HAP-1 (cell line): ENCODE data around the gene KRTAP2-3.
"Not testable (repeated sequence)": the region's sequence is repeated elsewhere in the genome, so short reads cannot be mapped to it uniquely, and the experiment has no call there.

Experiments
- DNase-seq, 2 experiments: peaks; one replicate each; pipeline ENCODE4 v3.0.0-alpha.2; 2016 to 2020; ENCODE audit warnings: low spot score in 2 of 2
- H3K27me3 ChIP-seq: fragments of 250-450 bp; sonication (Bioruptor Pico); 2 replicates; pipeline ENCODE4 v1.5.1; 2020; ENCODE audit warnings: low read depth, mild to moderate bottlenecking, moderate library complexity
- H3K36me3 ChIP-seq: fragments of 250-450 bp; sonication (Bioruptor Pico); replicated peaks from 2 replicates; pipeline ENCODE4 v1.5.1; 2020; ENCODE audit warnings: mild to moderate bottlenecking
- H3K4me1 ChIP-seq: fragments of 250-450 bp; sonication (Bioruptor Pico); 2 replicates; pipeline ENCODE4 v1.5.1; 2020; ENCODE audit warnings: mild to moderate bottlenecking
- H3K4me3 ChIP-seq: fragments of 250-450 bp; sonication (Bioruptor Pico); 2 replicates; pipeline ENCODE4 v1.5.1; 2020; ENCODE audit warnings: mild to moderate bottlenecking, moderate library complexity
- H3K9me3 ChIP-seq: fragments of 250-450 bp; sonication (Bioruptor Pico); 2 replicates; pipeline ENCODE4 v1.5.1; 2020; ENCODE audit warnings: mild to moderate bottlenecking, moderate library complexity
- in situ Hi-C: fragments of 300-500 bp; cut with MboI; formaldehyde crosslinking; loops from 3 replicates; pipeline ENCODE4 v1.14.3; 2020; ENCODE audit warnings: low sequenced_read_pairs, inconsistent platforms, mixed read lengths

KRTAP2-3 gene

DNA sequence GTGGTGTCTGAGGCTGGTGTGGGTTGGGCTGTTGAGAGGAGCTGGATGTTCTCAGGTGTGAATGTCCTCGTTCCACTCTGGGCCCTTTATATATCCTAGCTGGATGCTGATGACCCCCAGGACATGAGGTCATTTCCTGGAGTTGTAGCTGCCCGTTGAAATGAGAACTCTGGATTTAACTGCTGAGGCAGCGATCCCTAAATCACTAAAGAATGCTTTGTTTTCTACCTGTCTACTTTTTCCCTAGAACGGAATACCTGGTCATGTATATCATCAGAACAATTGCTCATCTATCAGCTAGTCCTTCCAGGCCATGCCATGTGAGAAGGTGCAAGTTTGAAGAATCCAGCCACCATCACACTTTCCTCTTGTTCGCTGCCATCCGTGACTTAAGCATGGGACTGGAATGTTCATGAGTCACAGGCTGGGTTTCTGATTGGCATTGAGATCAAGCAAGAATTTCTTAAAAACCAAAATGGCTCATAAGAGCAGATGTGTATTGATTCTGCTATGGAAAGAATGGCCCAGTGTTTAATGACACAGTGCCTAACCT lies at the start of gene KRTAP2-3:
Gene KRTAP2-3, minus strand, starts transcription at position 63 of the 553 bp plus-strand sequence. CDS start 64 bp downstream, outside the sequence.
- H3K9me3 ChIP-seq, result no peaks in the 10 kb centered on the region
- in situ Hi-C loops, result no loop called here
- no peak within 1 kb of the TSS for H3K4me3 ChIP-seq
- H3K4me1 ChIP-seq, result no peaks in the 10 kb centered on the region
- 0 out of 2 replicates have a peak, but pooled peaks cover 3% of the 10 kb centered on the region for H3K27me3 ChIP-seq
- no peak for DNase-seq
- no peaks in the 10 kb centered on the region for H3K36me3 ChIP-seq

GRCh38 chr17:41108728-41109386 lies 48.9 kb upstream of the KRTAP2-3 start:
- H3K4me3 ChIP-seq, H3K27me3 ChIP-seq, H3K4me1 ChIP-seq, in situ Hi-C loops, H3K9me3 ChIP-seq, H3K36me3 ChIP-seq, DNase-seq: not testable (repeated sequence)

DNA sequence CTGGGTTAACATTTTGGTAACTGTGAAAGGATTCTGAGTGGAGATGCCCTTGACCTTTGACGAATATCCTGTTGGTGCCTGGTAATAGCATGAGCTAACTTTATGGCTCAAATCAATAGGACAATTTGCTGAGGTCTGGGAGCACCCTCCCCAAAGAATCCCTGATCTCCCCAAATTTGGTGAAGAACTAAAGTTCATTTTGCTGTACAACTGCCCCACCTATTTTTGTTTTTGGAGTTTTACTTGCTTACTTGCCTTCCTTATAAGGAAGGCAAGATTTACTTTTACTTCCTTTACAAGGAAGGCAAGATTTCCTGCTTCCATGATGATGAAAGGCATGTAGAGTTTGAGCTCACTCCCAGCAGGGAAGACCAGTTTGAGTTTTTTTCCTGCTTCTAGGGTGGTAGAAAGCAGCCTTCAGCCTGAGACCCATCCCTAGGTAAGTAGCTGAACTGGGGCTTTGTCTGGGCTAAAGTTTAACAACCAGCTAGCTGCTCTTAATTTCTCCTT lies 48.1 kb upstream of the KRTAP2-3 start:
- Histone ChIP-seq H3K4me1 (no peaks in the 10 kb centered on the region), H3K4me3 (no peak overlapping the region), H3K9me3 (no peaks in the 10 kb centered on the region; the same call in 1 of the 2 replicates), H3K36me3 (no peaks in the 10 kb centered on the region), H3K27me3 (no peaks in the 10 kb centered on the region)
- in situ Hi-C loops, result no loop called here
- DNase-seq, result no peak

- H3K27me3 ChIP-seq, DNase-seq, H3K4me1 ChIP-seq, H3K4me3 ChIP-seq, H3K9me3 ChIP-seq, in situ Hi-C loops, H3K36me3 ChIP-seq: not testable (repeated sequence)
Measured at GRCh38 chr17:41105347-41105746, 45.4 kb upstream of the KRTAP2-3 start, which contains the start of gene KRTAP4-9. Gene KRTAP4-9, plus strand, starts transcription at chr17:41105389. Its CDS starts 0 bp downstream, at chr17:41105389.

- H3K27me3 ChIP-seq, H3K36me3 ChIP-seq, H3K4me3 ChIP-seq, DNase-seq, H3K4me1 ChIP-seq, in situ Hi-C loops, H3K9me3 ChIP-seq: not testable (repeated sequence)
Measured at GRCh38 chr17:41104386-41105038, 44.6 kb upstream of the KRTAP2-3 start.

- no peaks in the 10 kb centered on the region for H3K27me3 ChIP-seq
- in situ Hi-C loops, result no loop called here
- H3K4me3 ChIP-seq, result no peak overlapping the region
- DNase-seq, result no peak
- H3K9me3 ChIP-seq, result no peaks in the 10 kb centered on the region
- no peaks in the 10 kb centered on the region for H3K4me1 ChIP-seq
- H3K36me3 ChIP-seq, result no peaks in the 10 kb centered on the region
Measured at GRCh38 chr17:41103896-41104295, 44.0 kb upstream of the KRTAP2-3 start.

GRCh38 chr17:41101586-41102259 lies 41.8 kb upstream of the KRTAP2-3 start, which contains the start of gene KRTAP4-16:
Gene KRTAP4-16, minus strand, starts transcription at chr17:41102209. Its CDS starts 0 bp downstream, at chr17:41102209.
- no peak within 1 kb of the TSS for H3K4me3 ChIP-seq
- in situ Hi-C loops, result no loop called here
- no peak for DNase-seq
- no peaks in the 10 kb centered on the region for H3K9me3 ChIP-seq
- no peaks in the 10 kb centered on the region for H3K4me1 ChIP-seq
- no peaks in the 10 kb centered on the region for H3K27me3 ChIP-seq
- H3K36me3 ChIP-seq, result no peaks in the 10 kb centered on the region

- H3K4me3 ChIP-seq, H3K36me3 ChIP-seq, in situ Hi-C loops, H3K9me3 ChIP-seq, DNase-seq, H3K4me1 ChIP-seq, H3K27me3 ChIP-seq: not testable (repeated sequence)
Measured at GRCh38 chr17:41099682-41100480, 40.0 kb upstream of the KRTAP2-3 start.

DNA sequence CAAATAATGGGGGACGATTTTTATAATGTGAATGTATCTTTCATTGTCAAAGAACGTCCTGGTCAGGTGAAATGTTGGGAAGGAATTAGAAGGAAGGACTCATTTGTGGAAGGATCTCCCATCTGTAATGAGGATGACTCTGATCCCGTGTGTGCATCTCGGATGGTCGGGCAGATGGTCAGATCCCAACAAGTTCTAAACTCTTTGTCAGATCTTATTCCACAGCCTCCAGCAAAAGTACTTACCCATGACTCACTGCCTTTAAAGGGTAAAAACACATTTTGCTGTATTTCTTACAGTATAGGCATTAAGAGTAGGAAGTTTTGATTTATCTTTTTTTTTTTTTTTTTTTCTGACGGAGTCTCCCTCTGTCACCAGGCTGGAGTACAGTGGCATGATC lies 38.6 kb upstream of the KRTAP2-3 start:
- H3K4me3 ChIP-seq, result no peak overlapping the region
- no peaks in the 10 kb centered on the region for H3K36me3 ChIP-seq
- no peaks in the 10 kb centered on the region for H3K4me1 ChIP-seq
- no peak for DNase-seq
- H3K27me3 ChIP-seq, result no peaks in the 10 kb centered on the region
- in situ Hi-C loops, result no loop called here
- H3K9me3 ChIP-seq, result no peaks in the 10 kb centered on the region

DNA sequence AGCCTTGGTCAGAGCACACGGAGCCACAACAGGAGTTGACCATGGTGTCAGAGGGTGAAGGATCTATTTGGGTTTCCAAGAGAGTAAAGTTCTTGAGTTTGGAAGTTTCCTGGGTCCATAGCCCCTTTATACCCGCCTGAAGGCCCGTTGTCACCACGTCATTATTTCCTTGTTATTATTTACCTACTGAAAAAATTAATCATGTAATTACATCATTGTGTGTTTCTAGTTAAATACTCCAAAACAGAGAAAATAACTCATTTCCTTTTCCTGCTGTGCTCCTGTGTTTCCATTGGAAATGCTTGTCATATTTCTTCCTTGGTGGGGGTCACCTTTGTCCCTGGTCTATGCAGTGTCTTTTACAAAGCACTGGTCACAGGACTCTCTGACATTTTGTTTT lies 38.1 kb upstream of the KRTAP2-3 start, which contains the start of gene KRTAP4-8:
Gene KRTAP4-8, minus strand, starts transcription at position 101 of the 400 bp plus-strand sequence. Its CDS starts 58 bp downstream, at position 43.
- in situ Hi-C loops, result no loop called here
- Histone ChIP-seq H3K4me1 (no peaks in the 10 kb centered on the region), H3K27me3 (no peaks in the 10 kb centered on the region), H3K36me3 (no peaks in the 10 kb centered on the region), H3K4me3 (no peak within 1 kb of the TSS), H3K9me3 (no peaks in the 10 kb centered on the region)
- DNase-seq, result no peak

GRCh38 chr17:41096055-41096454 lies 36.1 kb upstream of the KRTAP2-3 start:
- no peaks in the 10 kb centered on the region for H3K4me1 ChIP-seq
- in situ Hi-C loops, result no loop called here
- no peak for DNase-seq
- no peaks in the 10 kb centered on the region for H3K9me3 ChIP-seq
- no peaks in the 10 kb centered on the region for H3K36me3 ChIP-seq
- no peak overlapping the region for H3K4me3 ChIP-seq
- H3K27me3 ChIP-seq, result no peaks in the 10 kb centered on the region

DNA sequence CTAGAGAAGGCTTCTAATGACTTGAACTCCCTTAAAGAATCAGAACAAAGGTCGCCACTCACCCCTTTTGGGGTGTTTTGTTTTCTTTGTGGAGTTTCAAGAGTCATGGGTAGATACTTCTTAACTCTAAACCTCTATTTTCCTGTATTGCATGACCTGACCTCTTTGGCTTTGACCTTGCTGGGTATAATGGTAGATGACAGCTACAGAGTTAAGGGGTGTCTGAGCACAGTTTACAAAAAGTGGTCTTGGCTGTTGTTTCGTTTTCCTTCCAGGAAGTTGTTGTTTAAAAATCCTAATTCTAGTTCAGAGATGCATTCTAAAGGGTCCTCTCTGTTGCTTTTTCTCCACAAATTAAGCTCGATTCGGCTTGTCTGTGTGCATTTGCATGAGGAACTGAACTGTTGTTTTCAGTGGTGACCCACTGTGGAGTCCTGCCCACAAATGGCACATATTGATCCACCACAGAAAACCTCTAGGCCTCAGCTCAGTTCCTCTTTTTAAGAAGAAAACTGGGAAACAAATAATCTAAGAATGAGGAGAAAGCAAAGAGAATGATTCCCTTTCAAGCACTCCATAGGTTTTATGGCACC lies 28.9 kb upstream of the KRTAP2-3 start:
- H3K27me3 ChIP-seq, H3K9me3 ChIP-seq, H3K36me3 ChIP-seq, H3K4me3 ChIP-seq, in situ Hi-C loops, H3K4me1 ChIP-seq, DNase-seq: not testable (repeated sequence)
